Measurements from ENCODE around the gene WBP1L.
A peak's percentile ranks its signal among the peaks of the same experiment; 100 is the strongest.
"Not testable (repeated sequence)": the region's sequence is repeated elsewhere in the genome, so short reads cannot be mapped to it uniquely, and the experiment has no call there.

Gene WBP1L

DNA sequence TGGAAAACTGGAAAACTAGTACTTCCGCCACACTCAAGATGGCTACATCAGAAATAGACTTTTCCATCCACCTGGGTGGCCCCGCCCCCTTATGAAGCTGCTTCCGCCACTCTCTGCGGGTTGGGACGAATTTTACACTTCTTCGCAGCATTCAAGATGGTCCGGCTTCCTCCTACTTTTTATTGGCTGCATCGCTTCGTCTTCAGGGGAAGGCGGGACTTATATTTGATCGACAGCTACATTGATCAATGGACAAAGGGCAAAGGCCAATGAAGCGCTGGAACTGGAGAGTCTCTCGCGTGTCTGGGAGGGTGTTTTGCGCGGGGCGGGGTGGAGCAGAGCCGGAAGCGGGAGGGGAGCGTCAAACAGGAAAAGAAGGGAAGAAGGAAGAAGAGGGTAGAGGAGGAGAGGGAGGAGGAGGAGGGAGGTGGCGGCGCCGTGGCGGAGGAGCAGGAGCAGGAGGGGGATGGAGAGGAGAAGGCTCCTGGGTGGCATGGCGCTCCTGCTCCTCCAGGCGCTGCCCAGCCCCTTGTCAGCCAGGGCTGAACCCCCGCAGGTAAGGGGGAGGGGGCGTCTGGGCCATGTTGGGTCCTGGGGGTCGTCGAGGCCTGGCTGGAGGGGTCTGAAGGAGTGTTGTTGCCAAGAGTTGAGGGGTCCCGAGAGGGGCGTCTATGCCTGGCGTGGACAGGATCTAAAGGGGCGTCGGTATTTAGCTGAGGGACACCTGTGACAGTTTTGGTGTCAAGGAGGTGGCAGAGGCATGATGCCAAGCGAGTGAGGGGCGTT, at the start of gene WBP1L:
TSS of gene WBP1L (plus strand) at position 361 of the 786 bp plus-strand sequence. CDS start at position 467, 106 bp downstream.
- peak; percentile 99 for DNase-seq

DNA sequence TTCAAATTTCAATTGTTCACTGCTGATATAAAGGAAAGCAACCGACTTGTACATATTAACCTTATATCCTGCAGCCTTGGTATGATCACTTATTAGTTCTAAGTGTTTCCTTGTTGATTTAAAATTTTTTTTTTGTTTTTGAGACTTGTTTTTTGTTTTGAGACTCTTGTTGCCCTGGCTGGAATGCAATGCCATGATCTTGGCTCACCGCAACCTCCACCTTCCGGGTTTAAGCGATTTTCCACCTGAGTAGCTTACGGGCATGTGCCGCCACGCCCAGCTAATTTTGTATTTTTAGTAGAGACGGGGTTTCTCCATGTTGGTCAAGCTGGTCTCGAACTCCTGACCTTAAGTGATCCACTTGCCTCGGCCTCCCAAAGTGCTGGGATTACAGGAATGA, 48.3 kb upstream of the WBP1L start:
- not testable (repeated sequence) for DNase-seq

DNA sequence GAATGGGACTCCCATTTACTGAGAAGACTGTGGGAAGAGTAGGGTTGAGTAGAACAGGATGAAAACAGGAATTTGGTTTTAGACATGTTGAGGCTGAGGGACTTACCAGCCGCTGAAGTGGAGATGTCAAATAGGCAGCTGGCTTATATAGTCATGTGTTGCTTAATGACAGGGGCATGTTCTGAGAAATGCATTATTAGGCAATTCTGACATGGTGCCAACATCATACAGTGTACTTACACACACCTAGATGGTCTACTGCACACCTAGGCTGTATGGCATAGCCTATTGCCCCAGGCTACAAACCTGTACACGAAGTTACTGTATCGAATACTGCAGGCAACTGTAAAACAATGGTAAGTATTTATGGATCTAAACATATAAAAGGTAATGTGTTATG, 47.0 kb upstream of the WBP1L start:
- no peak for DNase-seq

DNA sequence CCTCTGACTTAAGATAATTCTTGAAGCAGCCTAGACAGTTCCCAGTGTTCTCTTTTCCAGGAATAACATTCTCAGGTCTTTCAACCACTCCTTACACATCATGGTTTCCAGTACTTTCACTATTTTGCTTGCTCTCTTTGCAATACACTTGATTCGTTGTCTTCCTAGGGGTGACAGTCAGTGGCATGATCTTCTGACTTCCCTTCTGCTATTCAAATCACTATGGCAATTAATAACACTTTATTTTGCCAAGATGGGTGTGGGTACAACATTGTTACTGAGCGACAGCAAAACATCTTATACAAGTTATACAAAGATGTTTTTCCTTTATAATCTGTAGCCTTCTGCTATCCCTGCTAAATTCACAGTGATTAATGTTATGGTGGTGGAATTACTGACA, 44.9 kb upstream of the WBP1L start:
- no peak for DNase-seq

DNA sequence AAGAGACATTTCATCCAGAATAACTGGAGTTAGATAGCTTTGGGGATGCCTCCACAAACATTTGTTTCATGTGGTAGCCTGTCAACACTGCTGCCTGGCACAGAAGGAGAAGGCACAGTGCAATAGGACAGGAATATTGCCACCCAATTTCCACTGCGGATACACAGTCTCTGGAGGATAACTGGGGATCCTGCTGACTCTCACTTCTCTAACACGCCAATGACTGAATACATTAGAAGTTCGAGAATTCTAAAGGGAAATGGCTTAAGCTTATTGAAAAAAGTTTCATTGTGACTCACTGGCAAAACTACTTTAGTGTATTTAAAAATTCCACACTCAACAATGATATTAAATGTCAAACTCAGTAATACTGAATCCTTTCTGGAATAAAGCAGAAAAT, 42.5 kb upstream of the WBP1L start:
- DNase-seq: no peak

DNA sequence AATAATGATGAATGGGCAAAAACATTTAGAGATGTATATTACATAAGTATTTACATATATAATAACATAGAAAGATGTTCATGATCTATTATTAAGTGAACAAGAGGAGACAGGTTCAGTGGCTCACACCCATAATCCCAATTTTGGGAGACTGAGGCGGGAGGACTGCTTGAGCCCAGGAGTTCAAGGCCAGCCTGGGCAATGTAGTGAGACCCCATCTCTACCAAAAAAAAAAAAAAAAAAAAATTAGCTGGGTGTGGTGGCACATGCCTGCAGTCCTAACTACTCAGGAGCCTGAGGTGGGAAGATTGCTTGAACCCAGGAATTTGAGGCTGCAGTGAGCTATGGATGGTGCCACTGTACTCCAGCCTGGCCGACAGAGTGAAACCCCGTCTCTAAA, 42.0 kb upstream of the WBP1L start:
- no peak for DNase-seq

DNA sequence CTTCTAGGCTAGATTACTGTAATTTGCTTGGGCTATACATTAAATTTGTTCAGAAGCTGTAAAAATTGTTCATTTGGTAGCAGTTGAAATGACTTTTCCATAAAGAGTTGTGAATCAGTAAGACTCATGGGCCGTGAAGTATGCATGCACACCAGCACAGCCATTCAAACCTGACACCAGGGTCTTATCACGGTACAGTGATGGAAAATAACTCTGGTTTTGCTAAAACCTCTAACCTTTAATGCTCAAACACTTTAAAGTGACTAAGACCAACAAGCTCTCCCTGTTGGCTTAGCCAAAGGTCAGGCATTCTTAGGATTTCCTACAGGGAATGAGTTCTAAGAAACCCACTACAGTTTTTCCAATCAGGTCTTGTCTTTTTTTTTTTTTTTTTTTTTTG, 41.0 kb upstream of the WBP1L start:
- DNase-seq: no peak

DNA sequence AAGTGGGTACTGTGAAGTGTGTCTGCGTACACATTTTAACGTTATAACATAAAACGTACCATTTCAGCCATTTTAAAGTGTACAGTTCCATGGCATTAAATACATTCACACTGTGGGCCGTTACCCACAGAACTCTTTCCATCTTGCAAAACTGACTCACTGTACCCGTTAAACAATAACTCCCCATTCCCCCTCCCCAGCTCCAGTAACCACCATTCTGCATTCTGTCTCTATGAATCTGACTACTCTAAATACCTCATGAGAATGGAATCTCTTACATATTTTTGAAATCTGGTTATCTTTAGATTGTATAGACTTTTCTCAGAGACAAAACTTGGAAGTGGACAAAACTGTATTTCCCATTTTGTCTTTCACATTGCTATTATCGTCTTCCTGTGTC, 38.8 kb upstream of the WBP1L start:
- DNase-seq: no peak

DNA sequence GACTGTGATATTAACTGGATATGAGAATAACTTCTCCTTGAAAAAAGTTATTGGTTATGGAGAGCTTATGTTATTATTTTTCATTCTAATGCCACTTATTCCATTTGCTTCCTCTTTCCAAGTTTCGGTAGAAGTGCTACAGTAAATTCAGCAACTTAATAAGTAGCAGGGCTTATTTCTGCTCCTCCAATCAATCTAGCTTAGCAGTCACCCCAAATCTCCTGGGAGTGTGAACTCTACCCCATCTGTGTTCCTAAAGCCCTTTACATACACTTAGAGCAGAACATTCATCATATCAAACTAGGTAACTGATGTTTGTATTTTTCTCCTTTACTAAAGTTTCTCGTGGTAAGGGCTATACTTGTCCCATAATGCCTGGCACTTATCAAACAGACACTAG, 38.2 kb upstream of the WBP1L start:
- peak; percentile 76 for DNase-seq

DNA sequence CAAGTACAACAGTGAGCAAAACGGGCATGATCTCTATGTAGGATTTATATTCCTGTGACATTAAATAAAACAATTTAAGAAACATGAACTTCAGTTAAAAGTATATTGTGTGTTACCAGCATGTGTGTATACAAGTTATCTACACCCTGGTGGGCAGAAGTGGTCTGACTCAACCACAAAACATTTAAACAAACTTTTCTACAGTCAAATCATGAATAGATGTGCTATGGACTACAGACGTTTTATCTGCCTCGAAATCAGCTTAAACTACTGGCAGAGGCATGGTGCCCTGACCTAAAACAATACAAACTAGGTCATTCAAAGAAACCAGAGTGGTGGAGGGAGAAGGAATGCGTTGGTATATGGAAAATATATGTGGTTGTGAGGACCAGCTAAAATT, 33.1 kb upstream of the WBP1L start:
- no peak for DNase-seq

DNA sequence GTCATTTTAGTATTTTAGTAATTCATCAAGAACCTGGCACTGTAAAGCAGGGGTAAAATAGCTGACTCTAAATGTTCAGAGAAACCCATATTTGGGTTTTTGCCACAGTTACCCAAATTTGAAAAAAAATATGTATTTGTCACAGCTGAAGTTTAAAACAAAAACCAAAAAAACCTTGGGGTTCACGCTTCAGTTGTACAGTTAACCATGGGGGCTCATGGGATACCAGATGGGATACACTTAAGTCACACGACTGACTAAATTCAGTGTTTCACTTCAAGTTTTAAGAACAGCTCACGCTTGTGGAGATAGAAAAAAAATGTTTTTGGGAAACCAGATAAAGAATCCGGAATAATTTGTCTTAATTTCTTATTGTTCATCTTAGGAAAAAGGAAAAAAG, 31.7 kb upstream of the WBP1L start:
- DNase-seq: no peak

DNA sequence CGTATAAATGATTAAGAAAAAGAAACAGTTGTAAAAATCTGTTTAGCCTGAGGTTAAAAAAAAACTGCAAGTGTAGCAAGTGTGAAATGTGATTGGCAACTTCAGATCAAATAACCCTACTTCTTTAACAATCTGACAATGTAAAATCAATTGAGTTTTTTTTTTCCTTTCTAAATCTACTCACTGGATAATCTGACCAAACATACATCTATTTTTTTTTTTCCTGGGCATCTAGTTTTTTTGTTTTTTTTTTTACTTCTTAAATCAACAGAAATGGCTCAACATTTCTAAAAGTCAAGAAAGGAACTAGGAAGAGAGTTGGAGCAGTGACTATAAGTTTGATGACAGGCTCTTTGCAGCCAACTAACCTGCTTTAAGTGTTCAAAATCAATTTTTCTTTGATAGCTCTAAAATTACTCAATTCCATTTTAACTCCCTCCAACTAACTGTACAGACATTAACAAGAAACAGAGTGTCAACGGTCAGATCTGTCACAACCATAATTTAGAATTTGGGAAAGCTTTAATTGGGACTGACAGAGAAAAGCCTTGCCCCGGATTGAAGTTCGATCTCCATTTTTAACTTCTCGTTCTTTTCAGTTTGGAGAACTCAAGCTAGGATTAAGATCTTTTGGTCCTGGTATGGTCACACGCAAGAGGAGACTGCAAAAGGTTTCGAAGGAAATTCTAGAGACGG, 30.8 kb upstream of the WBP1L start:
- DNase-seq: peak; percentile 36

DNA sequence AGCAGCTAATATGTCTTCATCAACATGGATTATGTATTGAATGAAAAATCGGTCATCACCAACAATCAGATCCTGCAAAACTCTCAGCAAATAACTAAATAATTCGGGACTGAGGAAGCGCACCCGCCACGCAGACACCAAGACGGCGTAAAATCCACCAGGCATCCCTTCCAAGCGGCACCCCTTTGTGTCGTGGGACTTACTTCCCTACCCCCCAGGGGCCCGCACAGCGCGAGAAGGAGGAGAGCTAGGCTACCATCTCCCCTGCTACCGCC, 30.3 kb upstream of the WBP1L start:
- DNase-seq: no peak

DNA sequence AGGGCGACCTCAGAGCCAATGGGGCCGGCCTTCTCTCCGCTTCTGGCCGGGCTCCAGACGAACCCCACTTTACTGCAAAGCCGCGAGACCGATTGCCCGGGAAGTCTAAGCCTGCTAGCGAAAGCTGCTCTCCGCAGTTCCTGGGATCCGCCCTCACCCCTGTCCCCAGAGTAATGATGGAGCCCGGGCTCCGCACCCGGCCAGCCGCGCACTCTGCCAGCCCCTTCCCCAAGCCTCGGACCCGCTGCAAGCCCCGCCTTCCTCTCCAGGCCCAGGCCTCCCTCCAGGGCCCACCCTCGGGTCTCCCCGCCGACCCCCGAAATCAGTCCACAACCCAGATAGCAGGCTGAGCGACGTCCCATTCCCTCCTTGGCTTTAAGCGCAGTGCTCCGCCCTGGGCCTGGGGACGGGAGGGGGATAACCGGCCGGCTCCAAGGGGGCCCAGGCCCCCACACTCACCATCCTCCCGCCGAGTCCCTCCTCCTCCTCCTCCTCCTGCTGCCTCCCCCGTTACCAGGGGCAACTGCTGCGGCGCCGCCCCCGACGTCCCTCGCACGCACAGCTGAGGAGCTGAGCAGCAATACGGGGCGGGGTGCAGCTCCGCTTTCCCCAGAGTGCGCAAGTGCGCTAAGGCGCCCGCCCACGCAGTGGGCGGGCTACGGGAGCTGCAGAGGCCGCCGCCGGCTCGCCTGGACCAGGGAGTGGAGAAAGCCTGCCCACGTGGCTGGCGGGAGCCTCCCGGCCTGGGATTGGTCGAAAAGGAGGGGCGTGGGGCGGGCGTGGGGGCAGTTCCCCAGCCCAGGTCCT, 29.7 kb upstream of the WBP1L start, which contains the start of gene ARL3:
TSS of gene ARL3 (minus strand) at position 584 of the 807 bp plus-strand sequence. CDS start at position 462, 122 bp downstream.
- peak; percentile 99 for DNase-seq

DNA sequence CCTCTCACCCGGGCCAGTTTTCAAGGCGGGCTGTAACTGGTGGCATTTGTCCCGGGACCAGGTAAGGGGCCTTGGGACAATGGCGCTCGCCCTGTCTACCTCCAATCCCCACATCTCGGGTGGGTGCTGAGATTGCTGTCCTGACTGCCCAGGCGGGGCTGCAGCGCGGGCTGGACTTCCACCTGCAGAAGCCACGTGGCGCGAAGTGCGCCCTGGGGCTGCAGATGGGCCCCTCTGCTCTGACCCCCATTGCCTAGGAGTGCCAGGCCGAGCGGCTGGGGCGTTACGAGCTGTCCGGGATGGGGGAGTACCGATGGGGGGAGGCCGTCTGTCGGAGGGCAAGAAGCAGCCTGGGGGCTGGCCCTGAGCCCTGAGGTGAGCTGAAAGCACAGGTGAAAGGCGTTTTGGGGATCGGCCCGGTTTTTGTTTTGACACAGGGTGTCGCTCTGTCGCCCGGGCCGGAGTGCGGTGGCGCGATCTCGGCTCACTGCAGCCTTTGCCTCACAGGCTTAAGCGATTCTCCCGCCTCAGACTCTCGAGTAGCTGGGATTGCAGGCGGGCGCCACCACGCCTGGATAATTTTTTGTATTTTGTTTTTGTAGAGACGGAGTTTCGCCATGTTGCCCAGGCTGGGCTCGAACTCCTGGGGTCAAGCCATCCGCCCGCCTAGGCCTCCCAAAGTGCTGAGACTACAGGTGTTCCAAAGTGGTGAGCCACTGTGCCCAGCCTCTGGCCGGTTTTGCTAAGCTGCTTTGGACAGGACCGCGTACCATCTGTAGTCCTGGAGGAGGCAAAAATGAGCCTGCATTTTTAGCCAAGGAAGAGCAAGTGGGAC, 28.9 kb upstream of the WBP1L start, which contains the start of gene SFXN2:
TSS of gene SFXN2 (plus strand) at position 16 of the 835 bp plus-strand sequence. CDS start 12,001 bp downstream, outside the sequence.
- DNase-seq: peak; percentile 64

DNA sequence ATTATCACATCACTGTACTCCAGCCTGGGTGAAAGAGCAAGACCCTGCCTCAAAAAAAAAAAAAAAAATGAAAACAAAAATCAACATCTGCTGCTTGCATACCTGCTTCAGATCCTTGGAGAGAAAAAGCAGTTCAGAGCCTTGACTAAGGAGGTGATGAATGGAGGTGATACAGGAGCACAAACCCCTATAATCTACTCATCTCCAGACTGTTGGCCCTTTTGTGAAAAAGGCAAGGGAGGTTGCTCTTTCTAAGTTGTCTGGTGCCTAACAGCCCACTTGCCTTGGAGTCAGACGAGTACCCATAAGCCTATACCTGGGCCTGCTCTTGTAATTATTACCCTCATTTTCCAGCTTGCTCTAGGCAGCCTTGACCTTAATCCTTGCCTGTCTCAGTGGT, 27.9 kb upstream of the WBP1L start:
- no peak for DNase-seq

DNA sequence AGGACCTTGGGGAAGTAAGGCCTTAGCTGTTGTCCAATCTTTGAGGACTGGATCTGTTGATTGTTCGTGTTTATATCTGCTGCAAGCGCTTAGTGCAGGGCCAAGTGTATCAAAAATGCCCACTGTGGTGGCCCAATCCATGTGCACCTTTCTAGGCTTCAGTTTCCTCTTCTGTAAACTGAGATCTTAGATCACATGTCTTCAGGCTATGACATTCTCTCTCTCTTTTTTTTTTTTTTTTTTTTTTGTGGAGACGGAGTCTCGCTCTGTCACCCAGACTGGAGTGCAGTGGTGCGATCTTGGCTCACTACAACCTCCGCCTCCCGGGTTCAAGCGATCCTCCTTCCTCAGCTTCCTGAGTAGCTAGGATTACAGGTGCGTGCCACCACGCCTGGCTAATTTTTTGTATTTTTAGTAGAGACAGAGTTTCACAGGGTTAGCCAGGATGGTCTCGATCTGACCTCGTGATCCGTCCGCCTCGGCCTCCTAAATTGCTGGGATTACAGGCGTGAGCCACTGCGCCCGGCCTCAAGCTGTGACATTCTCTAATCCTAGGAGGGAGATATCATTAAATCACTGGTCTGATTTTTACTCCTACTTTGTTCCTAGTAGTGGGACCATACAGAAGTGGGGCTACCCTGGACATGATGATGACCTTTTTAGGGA, 26.7 kb upstream of the WBP1L start:
- peak; percentile 28 for DNase-seq

DNA sequence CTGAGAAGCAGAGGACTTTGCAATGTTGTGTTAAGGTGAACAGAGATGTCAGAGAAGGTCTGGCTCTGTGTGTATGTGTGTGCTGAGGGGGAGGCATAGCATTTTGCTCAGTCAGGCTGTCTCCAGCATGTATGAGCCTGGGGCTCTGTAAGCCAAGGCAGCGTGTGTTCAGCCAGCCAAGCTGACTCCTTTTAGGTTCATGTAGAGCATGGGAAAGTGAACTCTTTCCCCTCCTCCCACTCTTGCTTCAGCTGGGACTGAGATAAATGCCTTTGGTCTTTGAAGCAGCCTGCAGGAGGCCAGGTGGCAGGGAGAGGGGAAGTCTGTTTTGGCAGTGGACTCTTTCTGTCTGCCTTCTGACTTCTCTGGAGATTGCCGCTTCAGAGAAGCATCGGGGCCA, 25.5 kb upstream of the WBP1L start:
- DNase-seq: peak; percentile 47

DNA sequence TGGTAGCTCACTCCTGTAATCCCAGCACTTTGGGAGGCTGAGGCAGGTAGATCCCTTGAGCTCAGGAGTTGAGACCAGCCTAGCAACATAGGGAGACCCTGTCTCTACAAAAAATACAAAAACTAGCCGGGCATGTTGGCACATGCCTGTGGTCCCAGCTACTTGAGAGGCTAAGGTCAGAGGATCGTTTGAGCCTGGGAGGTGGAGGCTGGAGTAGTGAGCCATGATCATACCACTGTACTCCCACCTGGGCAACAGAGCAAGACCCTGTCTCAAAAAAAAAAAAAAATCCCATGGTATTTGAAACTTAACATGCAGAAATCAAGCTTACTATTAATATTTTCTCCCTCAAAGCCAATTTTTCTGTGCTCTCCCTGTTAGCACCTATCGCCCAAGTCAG, 23.4 kb upstream of the WBP1L start:
- DNase-seq: no peak

DNA sequence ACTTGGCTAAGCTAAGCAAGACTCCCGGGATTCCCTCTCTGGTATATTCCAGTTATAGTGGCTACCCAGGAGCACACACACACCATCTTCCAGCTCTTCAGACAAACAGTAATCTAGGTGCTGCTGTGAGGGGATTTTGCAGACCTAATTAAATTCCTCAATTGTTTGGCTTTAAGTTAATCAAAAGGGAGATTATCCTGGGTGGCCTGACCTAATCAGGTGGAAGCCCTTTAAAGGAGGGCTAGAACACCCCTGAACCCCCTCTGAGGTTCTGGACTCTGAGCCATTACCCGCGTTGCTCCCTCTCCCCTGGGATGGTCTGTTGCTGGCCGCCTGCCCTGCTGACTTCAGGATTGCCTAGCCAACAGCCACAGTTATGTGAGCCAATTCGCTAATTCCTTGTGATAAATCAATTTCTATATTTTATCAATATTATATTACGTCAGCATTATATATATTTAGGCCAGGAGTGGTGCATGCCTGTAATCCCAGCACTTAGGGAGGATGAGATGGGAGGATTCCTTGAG, 22.9 kb upstream of the WBP1L start:
- peak; percentile 33 for DNase-seq

DNA sequence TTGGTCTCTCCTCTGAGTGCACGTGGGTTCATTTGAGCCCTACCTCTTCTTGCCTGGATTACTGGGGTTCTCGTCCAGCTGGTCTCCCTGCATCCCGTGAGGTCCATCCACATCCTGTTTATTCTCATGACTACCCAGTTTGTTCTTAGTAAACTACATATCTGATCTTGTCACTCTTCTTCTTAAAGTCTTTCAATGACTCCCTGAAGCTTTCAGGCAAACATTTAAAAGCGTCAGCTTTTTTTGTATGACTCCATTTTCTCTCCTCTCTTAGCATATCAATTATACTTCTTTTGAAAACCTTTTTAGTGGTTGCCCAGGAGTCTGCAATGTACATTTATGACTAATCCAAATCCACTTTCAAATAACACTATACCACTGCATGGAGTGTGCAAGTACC, 21.8 kb upstream of the WBP1L start:
- no peak for DNase-seq

DNA sequence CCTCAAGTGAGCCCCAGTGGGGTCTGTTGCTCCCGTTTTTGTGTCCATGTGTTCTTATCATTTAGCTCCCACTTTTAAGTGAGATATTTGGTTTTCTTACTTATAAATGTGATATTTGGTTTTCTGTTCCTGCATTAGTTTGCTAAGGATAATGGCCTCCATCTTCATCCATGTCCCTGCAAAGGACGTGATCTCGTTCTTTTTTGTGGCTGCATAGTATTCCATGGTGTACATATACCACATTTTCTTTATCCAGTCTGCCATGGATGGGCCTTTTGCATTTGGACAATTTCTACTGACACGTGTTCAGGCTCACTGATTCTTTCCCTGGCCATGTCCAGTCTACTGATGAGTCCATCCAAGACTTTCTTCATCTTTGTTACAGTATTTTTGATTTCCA, 19.8 kb upstream of the WBP1L start:
- DNase-seq: no peak

Measured in NCI-H82 (cell line).